ENCODE measurements around the gene HEG1.

GRCh38 chr3:125017406-125017805, 38.4 kb downstream of the HEG1 start:
- TF ChIP-seq, protein P1, sequence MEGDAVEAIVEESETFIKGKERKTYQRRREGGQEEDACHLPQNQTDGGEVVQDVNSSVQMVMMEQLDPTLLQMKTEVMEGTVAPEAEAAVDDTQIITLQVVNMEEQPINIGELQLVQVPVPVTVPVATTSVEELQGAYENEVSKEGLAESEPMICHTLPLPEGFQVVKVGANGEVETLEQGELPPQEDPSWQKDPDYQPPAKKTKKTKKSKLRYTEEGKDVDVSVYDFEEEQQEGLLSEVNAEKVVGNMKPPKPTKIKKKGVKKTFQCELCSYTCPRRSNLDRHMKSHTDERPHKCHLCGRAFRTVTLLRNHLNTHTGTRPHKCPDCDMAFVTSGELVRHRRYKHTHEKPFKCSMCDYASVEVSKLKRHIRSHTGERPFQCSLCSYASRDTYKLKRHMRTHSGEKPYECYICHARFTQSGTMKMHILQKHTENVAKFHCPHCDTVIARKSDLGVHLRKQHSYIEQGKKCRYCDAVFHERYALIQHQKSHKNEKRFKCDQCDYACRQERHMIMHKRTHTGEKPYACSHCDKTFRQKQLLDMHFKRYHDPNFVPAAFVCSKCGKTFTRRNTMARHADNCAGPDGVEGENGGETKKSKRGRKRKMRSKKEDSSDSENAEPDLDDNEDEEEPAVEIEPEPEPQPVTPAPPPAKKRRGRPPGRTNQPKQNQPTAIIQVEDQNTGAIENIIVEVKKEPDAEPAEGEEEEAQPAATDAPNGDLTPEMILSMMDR (IDR thresholded peaks at IDR 0.05; ENCODE audit: low read length), result no peak
- TF ChIP-seq EZH2phosphoT487 (IDR thresholded peaks at IDR 0.05; ENCODE audit: low read length) (no peak), EZH2 (optimal IDR thresholded peaks at IDR 0.05; ENCODE audit: low read depth, low read length) (no peak)
